Upper lobe of right lung (tissue), 1 donor: ENCODE data around the gene ALB. TPM values are rescaled to one million over a fixed set of nuclear protein-coding genes. Genes with fewer than 3 reads are reported as not detected.

ENCODE experiments used
- ATAC-seq: fragments of 200-7000 bp; cut with Tn5 transposase; one replicate; pipeline ENCODE4 v1.9.1; 2020; ENCODE audit warnings: mild to moderate bottlenecking, moderate library complexity
- DNase-seq: peaks from one replicate; pipeline ENCODE4 v3.0.0-alpha.2; 2020
- H3K27ac ChIP-seq: fragments of 200-600 bp; one replicate; pipeline ENCODE4 v1.8.0; 2022
- H3K27me3 ChIP-seq: fragments of 200-600 bp; one replicate; pipeline ENCODE4 v1.8.0; 2022; ENCODE audit warnings: mild to moderate bottlenecking
- H3K36me3 ChIP-seq: fragments of 200-600 bp; one replicate; pipeline ENCODE4 v1.8.0; 2022
- H3K4me1 ChIP-seq: fragments of 200-600 bp; one replicate; pipeline ENCODE4 v1.8.0; 2022
- H3K4me3 ChIP-seq: fragments of 200-600 bp; one replicate; pipeline ENCODE4 v1.8.0; 2022; ENCODE audit warnings: mild to moderate bottlenecking
- H3K9me3 ChIP-seq: fragments of 200-600 bp; one replicate; pipeline ENCODE4 v1.8.0; 2022
- intact Hi-C: fragments of 100-400 bp; cut with DNase I; formaldehyde crosslinking; loops from one replicate; pipeline ENCODE4 v1.11.0; 2022
- total RNA-seq: library from RNA; stranded (reverse); fragmentation: NEBNext Ultra II Directional; extraction: Animal tissue kit (Norgen Biotek cat#: 25700); gene quantifications from one replicate; pipeline ENCODE4 v1.2.1, GENCODE V29; 2021
- TF ChIP-seq, protein P1 (sequence below): fragments of 200-600 bp; IDR thresholded peaks from one replicate; pipeline ENCODE4 v1.8.0; 2022; ENCODE audit warnings: antibody characterized with exemption
- donor health status: DM: no; HTN: yes; CAD: no; lungs with severe emphysema.

The ALB gene
- total RNA-seq, 1 donor from 2014 or later, result 2.9 TPM

DNA sequence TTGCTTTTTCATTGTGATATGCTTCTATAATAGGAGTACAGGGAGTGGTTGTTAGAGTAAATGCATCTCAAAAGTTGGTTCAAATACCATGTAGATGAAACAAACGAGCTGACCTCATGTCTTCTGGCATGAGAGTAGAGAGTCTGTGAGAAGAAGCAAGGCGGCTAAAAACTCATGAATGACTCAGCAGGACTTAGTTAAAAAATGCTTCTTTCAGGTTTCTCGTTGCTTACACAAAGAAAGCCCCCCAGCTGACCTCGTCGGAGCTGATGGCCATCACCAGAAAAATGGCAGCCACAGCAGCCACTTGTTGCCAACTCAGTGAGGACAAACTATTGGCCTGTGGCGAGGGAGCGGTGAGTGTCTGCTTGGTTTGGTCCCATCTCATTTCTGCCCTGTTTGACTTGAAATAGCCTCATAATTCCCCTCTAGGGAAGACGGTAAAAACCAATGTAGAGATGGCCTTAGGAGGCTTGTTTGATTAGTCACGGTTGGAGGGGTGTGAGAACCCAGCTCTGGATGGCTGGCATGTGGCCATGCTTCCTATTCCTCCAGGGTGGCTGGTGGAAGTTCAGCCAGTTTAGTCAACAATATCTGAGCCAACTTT, 46.4 kb downstream of the ALB start:
- DNase-seq, result no peak
- no peak overlapping the region for H3K4me3 ChIP-seq
- ATAC-seq, result no peak

GRCh38 chr4:73451404-73451803, 47.3 kb downstream of the ALB start:
- TF ChIP-seq, protein P1, sequence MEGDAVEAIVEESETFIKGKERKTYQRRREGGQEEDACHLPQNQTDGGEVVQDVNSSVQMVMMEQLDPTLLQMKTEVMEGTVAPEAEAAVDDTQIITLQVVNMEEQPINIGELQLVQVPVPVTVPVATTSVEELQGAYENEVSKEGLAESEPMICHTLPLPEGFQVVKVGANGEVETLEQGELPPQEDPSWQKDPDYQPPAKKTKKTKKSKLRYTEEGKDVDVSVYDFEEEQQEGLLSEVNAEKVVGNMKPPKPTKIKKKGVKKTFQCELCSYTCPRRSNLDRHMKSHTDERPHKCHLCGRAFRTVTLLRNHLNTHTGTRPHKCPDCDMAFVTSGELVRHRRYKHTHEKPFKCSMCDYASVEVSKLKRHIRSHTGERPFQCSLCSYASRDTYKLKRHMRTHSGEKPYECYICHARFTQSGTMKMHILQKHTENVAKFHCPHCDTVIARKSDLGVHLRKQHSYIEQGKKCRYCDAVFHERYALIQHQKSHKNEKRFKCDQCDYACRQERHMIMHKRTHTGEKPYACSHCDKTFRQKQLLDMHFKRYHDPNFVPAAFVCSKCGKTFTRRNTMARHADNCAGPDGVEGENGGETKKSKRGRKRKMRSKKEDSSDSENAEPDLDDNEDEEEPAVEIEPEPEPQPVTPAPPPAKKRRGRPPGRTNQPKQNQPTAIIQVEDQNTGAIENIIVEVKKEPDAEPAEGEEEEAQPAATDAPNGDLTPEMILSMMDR, result no peak
- H3K27ac ChIP-seq, result no peak overlapping the region
- DNase-seq (no peak), ATAC-seq (no peak)
- H3K4me3 ChIP-seq, result no peak overlapping the region
- H3K9me3 ChIP-seq, result no peaks in the 10 kb centered on the region
- H3K36me3 ChIP-seq, result no peaks in the 10 kb centered on the region
- H3K4me1 ChIP-seq, result no peaks in the 10 kb centered on the region
- intact Hi-C loops, result no loop called here
- no peaks in the 10 kb centered on the region for H3K27me3 ChIP-seq

More for the DNA sequence above, 46.4 kb downstream of the ALB start:
- no peak overlapping the region for H3K27ac ChIP-seq
- H3K4me1 ChIP-seq, result no peaks in the 10 kb centered on the region
- intact Hi-C loops, result no loop called here
- H3K36me3 ChIP-seq, result no peaks in the 10 kb centered on the region
- H3K9me3 ChIP-seq, result no peaks in the 10 kb centered on the region
- TF ChIP-seq, protein P1, result no peak
- peaks cover under 1% of the 10 kb centered on the region for H3K27me3 ChIP-seq

DNA sequence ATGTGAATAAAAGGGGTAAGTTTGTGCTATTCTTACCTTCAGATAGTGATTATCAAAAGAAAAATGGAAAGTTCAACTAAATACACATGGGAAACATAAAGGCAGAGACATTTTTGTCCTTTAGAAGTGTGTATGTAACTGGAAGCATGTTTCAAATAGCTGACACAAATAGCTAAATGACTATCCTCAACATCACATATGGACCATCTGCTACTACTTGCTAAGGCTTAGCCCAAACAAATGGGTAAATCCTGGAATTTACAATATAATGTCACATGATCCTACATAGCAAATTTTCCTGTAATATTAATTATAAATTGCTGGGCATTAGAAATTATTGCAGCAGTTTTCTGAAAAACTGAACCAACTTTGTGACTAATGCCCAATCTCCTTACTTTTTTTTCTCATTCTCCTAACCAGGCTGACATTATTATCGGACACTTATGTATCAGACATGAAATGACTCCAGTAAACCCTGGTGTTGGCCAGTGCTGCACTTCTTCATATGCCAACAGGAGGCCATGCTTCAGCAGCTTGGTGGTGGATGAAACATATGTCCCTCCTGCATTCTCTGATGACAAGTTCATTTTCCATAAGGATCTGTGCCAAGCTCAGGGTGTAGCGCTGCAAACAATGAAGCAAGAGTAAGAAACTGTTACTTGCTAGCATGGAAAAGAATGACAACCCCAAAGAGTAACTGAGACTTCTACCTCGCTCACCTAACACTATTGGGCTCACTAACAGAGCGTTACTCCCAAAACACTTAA, 48.1 kb downstream of the ALB start:
- intact Hi-C loops, result no loop called here
- no peak for ATAC-seq
- H3K36me3 ChIP-seq, result no peaks in the 10 kb centered on the region
- H3K27me3 ChIP-seq, result no peaks in the 10 kb centered on the region
- H3K27ac ChIP-seq, result no peak overlapping the region
- H3K4me1 ChIP-seq, result no peaks in the 10 kb centered on the region
- no peak for DNase-seq
- no peaks in the 10 kb centered on the region for H3K9me3 ChIP-seq
- TF ChIP-seq, protein P1, result no peak
- H3K4me3 ChIP-seq, result no peak overlapping the region

- Histone ChIP-seq H3K36me3 (no peaks in the 10 kb centered on the region), H3K4me3 (no peak overlapping the region), H3K9me3 (no peaks in the 10 kb centered on the region), H3K27ac (no peak overlapping the region), H3K27me3 (no peaks in the 10 kb centered on the region), H3K4me1 (no peaks in the 10 kb centered on the region)
- intact Hi-C loops, result no loop called here
- TF ChIP-seq, protein P1, result no peak
- ATAC-seq (peak; percentile 23), DNase-seq (no peak)
These were observed 49.0 kb downstream of the ALB start for GRCh38 chr4:73452953-73453700.

GRCh38 chr4:73453701-73454005, 49.6 kb downstream of the ALB start:
- no peaks in the 10 kb centered on the region for H3K4me1 ChIP-seq
- H3K27ac ChIP-seq, result no peak overlapping the region
- TF ChIP-seq, protein P1, result no peak
- no peaks in the 10 kb centered on the region for H3K36me3 ChIP-seq
- intact Hi-C loops, result no loop called here
- ATAC-seq (peak; percentile 33), DNase-seq (no peak)
- H3K4me3 ChIP-seq, result no peak overlapping the region
- no peaks in the 10 kb centered on the region for H3K9me3 ChIP-seq
- no peaks in the 10 kb centered on the region for H3K27me3 ChIP-seq
